ENCODE measurements around the gene FIZ1. TPM values are rescaled to one million over a fixed set of nuclear protein-coding genes. Genes with fewer than 3 reads are reported as not detected.

The FIZ1 gene
- total RNA-seq, 1 donor from 2014 or later = 21.5 TPM

- H3K4me3 Mint-ChIP-seq (ENCODE audit: unreplicated experiment) = no peak overlapping the region
- no peak for DNase-seq (ENCODE audit: low spot score)
- H3K36me3 Mint-ChIP-seq (ENCODE audit: low read depth, unreplicated experiment) = no peaks in the 10 kb centered on the region
- TF ChIP-seq CTCF (IDR thresholded peaks at IDR 0.05; ENCODE audit: unreplicated experiment) = no peak
- peaks cover 12% of the 10 kb centered on the region for H3K4me1 Mint-ChIP-seq (ENCODE audit: unreplicated experiment)
- H3K27me3 Mint-ChIP-seq (ENCODE audit: unreplicated experiment) = peaks cover 7% of the 10 kb centered on the region
- H3K27ac Mint-ChIP-seq (ENCODE audit: unreplicated experiment) = no peak overlapping the region
- H3K9me3 Mint-ChIP-seq (ENCODE audit: unreplicated experiment) = no peaks in the 10 kb centered on the region
Observed at GRCh38 chr19:55552206-55552605, 47.1 kb downstream of the FIZ1 start.

- peak overlapping the region; percentile 88 for H3K27ac Mint-ChIP-seq (ENCODE audit: unreplicated experiment)
- peaks cover 11% of the 10 kb centered on the region for H3K27me3 Mint-ChIP-seq (ENCODE audit: unreplicated experiment)
- peak overlapping the region; percentile 85 for H3K4me3 Mint-ChIP-seq (ENCODE audit: unreplicated experiment)
- H3K36me3 Mint-ChIP-seq (ENCODE audit: low read depth, unreplicated experiment) = peaks cover 6% of the 10 kb centered on the region
- no peak for DNase-seq (ENCODE audit: low spot score)
- no peak for TF ChIP-seq CTCF (IDR thresholded peaks at IDR 0.05; ENCODE audit: unreplicated experiment)
- H3K9me3 Mint-ChIP-seq (ENCODE audit: unreplicated experiment) = no peaks in the 10 kb centered on the region
- peaks cover 19% of the 10 kb centered on the region for H3K4me1 Mint-ChIP-seq (ENCODE audit: unreplicated experiment)
Observed at GRCh38 chr19:55550321-55550650, 49.0 kb downstream of the FIZ1 start.

- no peak for TF ChIP-seq CTCF (IDR thresholded peaks at IDR 0.05; ENCODE audit: unreplicated experiment)
- Mint-ChIP-seq H3K4me1 (ENCODE audit: unreplicated experiment) (peaks cover 19% of the 10 kb centered on the region), H3K36me3 (ENCODE audit: low read depth, unreplicated experiment) (peaks cover 6% of the 10 kb centered on the region)
Observed at GRCh38 chr19:55549500-55550320, 49.6 kb downstream of the FIZ1 start.

GRCh38 chr19:55546822-55547614 is 52.3 kb downstream of the FIZ1 start:
- Mint-ChIP-seq H3K9me3 (ENCODE audit: unreplicated experiment) (no peaks in the 10 kb centered on the region), H3K4me3 (ENCODE audit: unreplicated experiment) (no peak overlapping the region), H3K27ac (ENCODE audit: unreplicated experiment) (peak overlapping the region; percentile 55), H3K27me3 (ENCODE audit: unreplicated experiment) (peaks cover 5% of the 10 kb centered on the region), H3K4me1 (ENCODE audit: unreplicated experiment) (peaks cover 19% of the 10 kb centered on the region), H3K36me3 (ENCODE audit: low read depth, unreplicated experiment) (peaks cover 6% of the 10 kb centered on the region)
- DNase-seq (ENCODE audit: low spot score) = no peak
- TF ChIP-seq CTCF (IDR thresholded peaks at IDR 0.05; ENCODE audit: unreplicated experiment) = no peak

More at GRCh38 chr19:55549500-55550320, 49.6 kb downstream of the FIZ1 start:
- peak; percentile 56 for DNase-seq (ENCODE audit: low spot score)
- Mint-ChIP-seq H3K4me3 (ENCODE audit: unreplicated experiment) (peak overlapping the region; percentile 85), H3K9me3 (ENCODE audit: unreplicated experiment) (no peaks in the 10 kb centered on the region), H3K27ac (ENCODE audit: unreplicated experiment) (peak overlapping the region; percentile 88), H3K27me3 (ENCODE audit: unreplicated experiment) (peaks cover 11% of the 10 kb centered on the region)

- Mint-ChIP-seq H3K4me1 (ENCODE audit: unreplicated experiment) (peaks cover 19% of the 10 kb centered on the region), H3K27ac (ENCODE audit: unreplicated experiment) (peak overlapping the region; percentile 63), H3K36me3 (ENCODE audit: low read depth, unreplicated experiment) (peaks cover 11% of the 10 kb centered on the region), H3K4me3 (ENCODE audit: unreplicated experiment) (peak overlapping the region; percentile 37), H3K27me3 (ENCODE audit: unreplicated experiment) (peaks cover 8% of the 10 kb centered on the region), H3K9me3 (ENCODE audit: unreplicated experiment) (no peaks in the 10 kb centered on the region)
- TF ChIP-seq CTCF (IDR thresholded peaks at IDR 0.05; ENCODE audit: unreplicated experiment) = no peak
- DNase-seq (ENCODE audit: low spot score) = no peak
Observed at GRCh38 chr19:55546011-55546410, 53.3 kb downstream of the FIZ1 start.
